Stimulated activated naive CD8-positive, alpha-beta T cell treated with anti-CD3 and anti-CD28 coated beads, Interleukin-15, amount 100 ng/mL, for 72 hours (primary cell): Measurements from ENCODE around the gene NADK.
"Not testable (repeated sequence)": the region's sequence is repeated elsewhere in the genome, so short reads cannot be mapped to it uniquely, and the experiment has no call there.

Experiments
- ATAC-seq: fragments of 150-1000 bp; cut with Tn5 transposase; 2 replicates; pipeline ENCODE4 v1.10.0; 2021; ENCODE audit warnings: mild to moderate bottlenecking, moderate library complexity
- DNase-seq, 2 donors: peaks; one replicate each; pipeline ENCODE4 v3.0.0; 2021 to 2022
- H3K27ac Mint-ChIP-seq, 2 donors: one replicate each; pipeline ENCODE4 v1.8.0; 2022; ENCODE audit warnings: mild to moderate bottlenecking in 2 of 2, mixed read lengths in 2 of 2, moderate library complexity in 2 of 2
- H3K27me3 Mint-ChIP-seq: one replicate; pipeline ENCODE4 v1.8.0; 2022; ENCODE audit warnings: mixed read lengths
- H3K4me1 Mint-ChIP-seq: one replicate; pipeline ENCODE4 v1.8.0; 2022; ENCODE audit warnings: mild to moderate bottlenecking, mixed read lengths
- H3K4me3 Mint-ChIP-seq, 2 donors: one replicate each; pipeline ENCODE4 v1.8.0; 2022; ENCODE audit warnings: mild to moderate bottlenecking in 2 of 2, mixed read lengths in 2 of 2, moderate library complexity in 1 of 2
- H3K9me3 Mint-ChIP-seq, 2 donors: one replicate each; pipeline ENCODE4 v1.8.0; 2022; ENCODE audit warnings: mixed read lengths in 2 of 2

NADK gene

DNA sequence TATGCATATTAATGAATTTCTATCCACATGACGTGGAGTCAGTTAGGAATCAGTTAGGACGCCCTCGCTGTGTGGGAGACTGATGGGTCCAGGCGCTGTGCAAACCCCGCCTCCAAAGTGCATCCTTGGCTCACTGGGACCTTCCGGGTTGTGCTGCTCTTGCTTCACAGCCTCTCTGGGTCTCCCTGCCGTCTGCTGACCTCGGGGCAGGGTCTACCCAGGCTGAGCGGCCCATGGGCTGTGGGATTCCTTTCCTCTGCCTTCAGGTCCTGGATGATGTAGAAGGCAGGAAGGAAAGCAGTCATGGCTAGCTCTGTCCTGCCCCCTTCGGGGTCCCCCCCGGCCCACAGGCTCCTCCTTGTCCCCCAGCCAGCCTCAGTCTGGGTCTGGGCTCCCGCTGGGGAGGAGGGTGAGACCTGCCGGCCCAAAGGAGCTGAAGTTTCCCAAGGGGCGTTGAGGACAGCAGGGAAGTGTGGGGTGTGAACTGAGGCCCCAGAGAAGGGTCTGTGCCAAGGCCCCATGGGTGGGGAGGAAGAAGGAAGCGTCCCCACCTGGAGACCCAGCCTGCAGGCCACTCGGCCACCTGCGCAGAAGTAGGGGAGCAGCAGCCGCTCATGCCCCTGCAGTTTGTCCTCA is 29.5 kb downstream of the NADK start:
- ATAC-seq: no peak
- Mint-ChIP-seq H3K4me1 (no peaks in the 10 kb centered on the region), H3K9me3 (no peaks in the 10 kb centered on the region), H3K27ac (no peak overlapping the region), H3K4me3 (no peak overlapping the region), H3K27me3 (no peaks in the 10 kb centered on the region)
- no peak for DNase-seq

DNA sequence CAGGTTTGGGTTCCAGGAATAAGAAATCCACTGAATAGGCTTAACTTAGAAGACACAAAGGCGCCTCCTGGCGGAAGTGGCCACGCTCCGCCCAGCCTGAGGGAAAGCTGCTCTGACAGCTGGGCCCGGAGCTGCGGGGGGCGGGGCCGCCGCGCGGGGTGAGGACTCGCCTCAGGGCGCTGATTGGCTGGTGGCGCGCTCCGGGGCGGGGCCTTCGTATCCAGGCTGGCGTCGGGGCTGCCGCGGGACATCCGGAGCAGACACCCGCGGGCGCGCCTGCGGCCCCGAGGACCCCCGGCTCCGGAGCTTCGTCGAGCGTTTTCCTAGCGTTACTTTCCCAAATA is 31.7 kb downstream of the NADK start:
- ATAC-seq: peak; percentile 91
- H3K4me3 Mint-ChIP-seq: peak overlapping the region; percentile 75 to 77
- H3K27ac Mint-ChIP-seq, H3K27me3 Mint-ChIP-seq, H3K4me1 Mint-ChIP-seq, H3K9me3 Mint-ChIP-seq, DNase-seq: not testable (repeated sequence)

- H3K27me3 Mint-ChIP-seq, H3K4me1 Mint-ChIP-seq, H3K9me3 Mint-ChIP-seq: not testable (repeated sequence)
- ATAC-seq (peak; percentile 80), DNase-seq (peak; percentile 91 to 95)
- H3K27ac Mint-ChIP-seq: peak overlapping the region; percentile 98 to 99
- H3K4me3 Mint-ChIP-seq: peak overlapping the region; percentile 75 to 77
Observed at GRCh38 chr1:1745651-1746565, 32.4 kb downstream of the NADK start.

GRCh38 chr1:1742529-1742928 is 35.7 kb downstream of the NADK start:
- ATAC-seq, H3K4me3 Mint-ChIP-seq, H3K4me1 Mint-ChIP-seq, H3K27ac Mint-ChIP-seq, DNase-seq, H3K27me3 Mint-ChIP-seq, H3K9me3 Mint-ChIP-seq: not testable (repeated sequence)

- not testable (repeated sequence) for H3K9me3 Mint-ChIP-seq, H3K4me1 Mint-ChIP-seq, DNase-seq, H3K27me3 Mint-ChIP-seq, H3K27ac Mint-ChIP-seq, ATAC-seq, H3K4me3 Mint-ChIP-seq
Observed at GRCh38 chr1:1741013-1741412, 37.3 kb downstream of the NADK start.

- not testable (repeated sequence) for H3K4me3 Mint-ChIP-seq, H3K27me3 Mint-ChIP-seq, H3K4me1 Mint-ChIP-seq, H3K9me3 Mint-ChIP-seq, H3K27ac Mint-ChIP-seq, DNase-seq
- peak; percentile 70 for ATAC-seq
Observed at GRCh38 chr1:1738799-1739337, 39.4 kb downstream of the NADK start.

DNA sequence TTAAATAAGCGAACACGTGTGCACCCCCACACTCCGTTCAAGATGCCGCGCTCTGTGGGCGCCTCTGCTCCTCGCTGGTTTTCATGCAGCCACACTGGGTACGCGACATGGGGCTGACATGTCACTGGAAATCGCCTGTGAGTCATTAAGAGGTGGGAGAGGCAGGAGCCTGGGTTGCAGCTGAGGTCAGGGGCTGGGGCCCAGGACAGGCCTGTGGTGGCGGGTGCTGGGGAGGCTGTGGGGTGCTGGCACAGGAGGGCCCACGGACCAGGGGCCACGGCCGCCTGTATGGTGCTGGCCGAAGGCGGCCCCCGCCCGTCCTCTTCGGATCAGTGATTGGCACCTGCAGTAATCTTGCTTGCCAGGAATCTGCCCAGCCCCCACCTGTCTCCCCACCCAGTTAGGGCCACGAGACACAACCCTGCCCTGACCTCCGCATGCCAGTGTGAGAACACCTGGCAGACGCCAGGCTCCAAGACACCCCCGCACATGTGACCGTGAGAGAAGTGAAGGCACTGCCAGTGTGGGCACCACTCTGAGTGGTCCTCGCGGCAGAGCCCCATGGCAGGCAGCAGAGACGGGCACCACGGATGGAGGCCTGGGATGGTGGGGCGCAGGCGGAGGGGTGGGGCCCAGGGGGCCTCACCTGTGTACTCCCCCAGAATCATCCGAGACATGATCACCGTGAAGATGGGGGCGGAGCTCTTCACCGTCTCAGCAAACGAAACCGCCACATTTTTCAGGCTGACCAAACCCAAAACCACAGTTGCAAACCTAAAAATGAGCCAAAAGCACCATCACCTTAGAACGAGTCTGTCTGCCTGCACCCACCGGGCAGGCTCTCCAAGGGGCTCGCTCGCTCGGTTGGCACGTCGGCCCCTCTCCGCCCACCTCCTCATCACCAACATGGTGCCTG is 40.3 kb downstream of the NADK start:
- DNase-seq, H3K9me3 Mint-ChIP-seq, H3K27me3 Mint-ChIP-seq, H3K4me1 Mint-ChIP-seq: not testable (repeated sequence)
- Mint-ChIP-seq H3K4me3 (peak overlapping the region in 1 of 2 donors; percentile 29), H3K27ac (peak overlapping the region in 1 of 2 donors; percentile 72)
- ATAC-seq: peak; percentile 56

DNA sequence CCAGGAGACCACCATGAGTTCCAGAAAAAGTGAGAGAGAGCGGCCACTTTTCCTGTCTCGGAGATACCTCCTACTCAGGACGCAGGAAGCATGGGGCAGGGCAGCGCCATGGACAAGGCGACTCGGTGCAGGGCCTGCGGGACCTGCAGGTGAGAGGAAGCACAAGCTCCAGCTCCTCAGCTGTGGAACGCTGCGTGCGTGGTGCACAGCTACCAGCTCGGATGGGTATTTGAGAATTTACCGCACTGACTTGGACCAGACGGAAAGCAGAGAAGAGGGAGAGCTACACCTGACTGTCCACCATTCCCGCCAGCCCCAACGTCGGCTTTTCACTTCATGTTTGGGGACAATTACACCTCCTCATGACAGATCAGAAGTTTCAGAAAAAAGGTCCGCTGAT is 45.9 kb downstream of the NADK start:
- DNase-seq: no peak
- no peaks in the 10 kb centered on the region for H3K9me3 Mint-ChIP-seq
- no peak overlapping the region for H3K27ac Mint-ChIP-seq
- no peak overlapping the region for H3K4me3 Mint-ChIP-seq
- no peaks in the 10 kb centered on the region for H3K27me3 Mint-ChIP-seq
- H3K4me1 Mint-ChIP-seq: no peaks in the 10 kb centered on the region
- no peak for ATAC-seq

DNA sequence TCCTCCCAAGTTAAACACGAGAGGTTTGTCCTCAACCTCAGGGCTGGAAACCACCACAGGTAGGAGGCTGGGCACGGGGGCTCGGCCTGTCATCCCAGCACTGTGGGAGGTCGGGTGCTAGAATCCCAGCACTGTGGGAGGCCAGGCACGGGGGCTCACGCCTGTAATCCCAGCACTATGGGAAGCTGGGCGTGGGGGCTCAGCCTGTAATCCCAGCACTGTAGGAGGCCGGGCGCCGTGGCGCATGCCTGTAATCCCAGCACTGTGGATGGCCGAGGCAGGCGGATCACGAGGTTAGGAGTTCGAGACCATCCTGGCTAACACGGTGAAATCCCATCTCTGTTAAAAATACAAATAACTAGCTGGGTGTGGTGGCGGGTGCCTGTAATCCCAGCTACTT is 47.4 kb downstream of the NADK start:
- Mint-ChIP-seq H3K4me1 (no peaks in the 10 kb centered on the region), H3K4me3 (no peak overlapping the region), H3K27ac (no peak overlapping the region), H3K9me3 (no peaks in the 10 kb centered on the region), H3K27me3 (no peaks in the 10 kb centered on the region)
- ATAC-seq: no peak
- no peak for DNase-seq

DNA sequence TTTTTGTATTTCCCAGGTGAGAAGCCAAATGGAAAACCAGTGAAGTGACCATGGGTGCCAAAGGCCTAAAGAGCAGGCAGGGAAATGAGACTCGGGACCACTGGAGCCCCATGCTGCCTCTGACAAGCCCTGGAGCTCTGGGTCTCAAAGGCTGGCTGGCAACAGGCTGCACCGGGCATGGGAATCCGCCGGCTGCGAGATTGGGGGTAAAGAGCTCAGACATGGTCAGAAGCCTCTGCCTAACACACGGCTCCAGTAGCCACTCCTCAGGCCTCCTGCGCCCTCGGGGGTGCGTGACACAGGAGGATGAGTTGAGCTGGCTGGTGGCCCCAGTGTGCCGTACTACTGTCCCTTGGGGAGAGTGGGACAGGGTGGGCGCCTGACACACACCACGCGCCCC is 48.0 kb downstream of the NADK start:
- H3K4me3 Mint-ChIP-seq, H3K27ac Mint-ChIP-seq, H3K27me3 Mint-ChIP-seq, H3K9me3 Mint-ChIP-seq, ATAC-seq, H3K4me1 Mint-ChIP-seq, DNase-seq: not testable (repeated sequence)

DNA sequence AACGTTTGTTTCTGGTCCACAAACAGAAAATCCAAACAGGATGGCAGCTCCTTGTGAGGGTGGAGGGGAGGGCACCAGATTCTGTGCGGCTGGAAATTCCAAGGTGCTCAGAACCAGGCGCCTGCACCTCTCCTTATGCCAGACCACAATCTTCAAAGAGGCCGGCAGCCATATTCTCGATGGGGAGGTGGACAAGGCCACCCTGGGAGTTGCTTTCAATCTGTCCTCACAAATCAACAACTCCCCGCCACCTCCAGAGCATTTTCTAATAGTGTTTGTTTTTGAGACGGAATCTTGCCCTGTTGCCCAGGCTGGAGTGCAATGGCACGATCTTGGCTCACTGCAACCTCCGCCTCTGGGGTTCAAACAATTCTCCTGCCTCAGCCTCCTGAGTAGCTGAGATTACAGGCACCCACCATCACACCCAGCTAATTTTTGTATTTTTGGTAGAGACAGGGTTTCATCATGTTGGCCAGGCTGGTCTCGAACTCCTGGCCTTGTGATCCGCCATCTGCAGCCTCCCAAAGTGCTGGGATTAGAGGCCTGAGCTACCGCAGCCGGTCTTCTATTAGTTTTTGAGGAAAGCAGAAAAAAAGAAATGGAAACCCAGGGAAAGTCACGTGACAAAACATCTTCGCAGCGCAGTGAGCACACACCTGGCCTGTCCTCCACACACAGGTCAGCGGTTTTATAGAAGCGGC is 49.0 kb downstream of the NADK start:
- H3K27me3 Mint-ChIP-seq, H3K4me3 Mint-ChIP-seq, H3K27ac Mint-ChIP-seq: not testable (repeated sequence)

GRCh38 chr1:1728308-1729005 is 49.8 kb downstream of the NADK start:
- peak overlapping the region in 1 of 2 donors; percentile 63 for H3K27ac Mint-ChIP-seq
- not testable (repeated sequence) for DNase-seq, H3K27me3 Mint-ChIP-seq, ATAC-seq, H3K9me3 Mint-ChIP-seq, H3K4me1 Mint-ChIP-seq, H3K4me3 Mint-ChIP-seq

More for the DNA sequence above, 49.0 kb downstream of the NADK start:
- not testable (repeated sequence) for H3K9me3 Mint-ChIP-seq, ATAC-seq, DNase-seq, H3K4me1 Mint-ChIP-seq

GRCh38 chr1:1727131-1727651 is 51.1 kb downstream of the NADK start:
- ATAC-seq, H3K4me3 Mint-ChIP-seq, H3K27me3 Mint-ChIP-seq, H3K4me1 Mint-ChIP-seq, DNase-seq, H3K9me3 Mint-ChIP-seq: not testable (repeated sequence)
- H3K27ac Mint-ChIP-seq: peak overlapping the region in 1 of 2 donors; percentile 34

DNA sequence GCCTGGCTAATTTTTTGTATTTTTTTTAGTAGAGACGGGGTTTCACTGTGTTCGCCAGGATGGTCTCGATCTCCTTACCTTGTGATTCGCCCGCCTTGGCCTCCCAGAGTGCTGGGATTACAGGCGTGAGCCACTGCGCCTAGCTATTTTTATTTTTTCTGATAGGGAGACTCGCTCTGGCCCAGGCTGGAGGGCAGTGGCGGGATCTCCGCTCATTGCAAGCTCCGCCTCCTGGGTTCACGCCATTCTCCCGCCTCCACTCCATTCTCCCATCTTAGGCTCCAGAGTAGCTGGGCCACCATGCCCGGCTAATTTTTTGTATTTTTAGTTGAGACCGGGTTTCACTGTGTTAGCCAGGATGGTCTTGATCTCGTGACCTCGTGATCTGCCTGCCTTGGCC is 52.2 kb downstream of the NADK start:
- not testable (repeated sequence) for H3K27me3 Mint-ChIP-seq, H3K4me1 Mint-ChIP-seq, H3K9me3 Mint-ChIP-seq, DNase-seq, ATAC-seq
- H3K27ac Mint-ChIP-seq: peak overlapping the region; percentile 92 to 93
- peak overlapping the region; percentile 51 to 61 for H3K4me3 Mint-ChIP-seq
